ENCODE data around the gene MALSU1.

MALSU1 gene

GRCh38 chr7:23350466-23350865 is 51.3 kb downstream of the MALSU1 start:
- Mint-ChIP-seq H3K4me1 (peaks cover 29% of the 10 kb centered on the region), H3K27ac (peak overlapping the region; percentile 41)

GRCh38 chr7:23353172-23353571 is 54.0 kb downstream of the MALSU1 start:
- no peak for TF ChIP-seq CTCF (IDR thresholded peaks at IDR 0.05)
- Mint-ChIP-seq H3K27ac (peak overlapping the region; percentile 87), H3K4me3 (no peak overlapping the region), H3K27me3 (ENCODE audit: low read depth, poor library complexity) (no peaks in the 10 kb centered on the region), H3K36me3 (ENCODE audit: low read depth) (peaks cover 60% of the 10 kb centered on the region), H3K9me3 (no peaks in the 10 kb centered on the region), H3K4me1 (peaks cover 29% of the 10 kb centered on the region)
- no peak for DNase-seq

More at GRCh38 chr7:23350466-23350865, 51.3 kb downstream of the MALSU1 start:
- no peaks in the 10 kb centered on the region for H3K9me3 Mint-ChIP-seq
- peaks cover 74% of the 10 kb centered on the region for H3K36me3 Mint-ChIP-seq (ENCODE audit: low read depth)
- H3K27me3 Mint-ChIP-seq (ENCODE audit: low read depth, poor library complexity), result no peaks in the 10 kb centered on the region
- no peak for DNase-seq
- H3K4me3 Mint-ChIP-seq, result no peak overlapping the region
- TF ChIP-seq CTCF (IDR thresholded peaks at IDR 0.05), result no peak

- H3K27ac Mint-ChIP-seq, result no peak overlapping the region
Measured at GRCh38 chr7:23356168-23356567, 57.0 kb downstream of the MALSU1 start.

GRCh38 chr7:23356726-23357125 is 57.6 kb downstream of the MALSU1 start:
- no peak overlapping the region for H3K4me3 Mint-ChIP-seq
- no peak overlapping the region for H3K27ac Mint-ChIP-seq
- H3K36me3 Mint-ChIP-seq (ENCODE audit: low read depth), result peaks cover 43% of the 10 kb centered on the region
- no peaks in the 10 kb centered on the region for H3K27me3 Mint-ChIP-seq (ENCODE audit: low read depth, poor library complexity)
- H3K4me1 Mint-ChIP-seq, result peaks cover 20% of the 10 kb centered on the region
- TF ChIP-seq CTCF (IDR thresholded peaks at IDR 0.05), result no peak
- no peaks in the 10 kb centered on the region for H3K9me3 Mint-ChIP-seq
- no peak for DNase-seq

More at GRCh38 chr7:23356168-23356567, 57.0 kb downstream of the MALSU1 start:
- Mint-ChIP-seq H3K9me3 (no peaks in the 10 kb centered on the region), H3K27me3 (ENCODE audit: low read depth, poor library complexity) (no peaks in the 10 kb centered on the region), H3K36me3 (ENCODE audit: low read depth) (peaks cover 42% of the 10 kb centered on the region), H3K4me1 (peaks cover 24% of the 10 kb centered on the region), H3K4me3 (no peak overlapping the region)
- no peak for TF ChIP-seq CTCF (IDR thresholded peaks at IDR 0.05)
- no peak for DNase-seq

GRCh38 chr7:23357190-23358093 is 58.3 kb downstream of the MALSU1 start:
- H3K36me3 Mint-ChIP-seq (ENCODE audit: low read depth), result peaks cover 50% of the 10 kb centered on the region
- no peak for DNase-seq
- peaks cover 14% of the 10 kb centered on the region for H3K4me1 Mint-ChIP-seq
- TF ChIP-seq CTCF (IDR thresholded peaks at IDR 0.05), result no peak
- no peaks in the 10 kb centered on the region for H3K9me3 Mint-ChIP-seq
- no peak overlapping the region for H3K27ac Mint-ChIP-seq
- H3K4me3 Mint-ChIP-seq, result no peak overlapping the region
- no peaks in the 10 kb centered on the region for H3K27me3 Mint-ChIP-seq (ENCODE audit: low read depth, poor library complexity)
